Measurements from ENCODE around the gene GATAD2B. TPM values are rescaled to one million over a fixed set of nuclear protein-coding genes. Genes with fewer than 3 reads are reported as not detected.

Gene GATAD2B
- total RNA-seq, 1 donor from 2014 or later: 35.3 TPM

- ATAC-seq: no peak
- no peak for DNase-seq (ENCODE audit: missing footprints)
- intact Hi-C loops (cut with DNase I): no loop called here
Measured at GRCh38 chr1:153936011-153936802, 13.4 kb upstream of the GATAD2B start.

- intact Hi-C loops (cut with DNase I): no loop called here
- DNase-seq (ENCODE audit: missing footprints) (no peak), ATAC-seq (no peak)
Measured at GRCh38 chr1:153934746-153935145, 12.0 kb upstream of the GATAD2B start.

- DNase-seq (ENCODE audit: missing footprints): no peak
- intact Hi-C loops (cut with DNase I): no loop called here
- no peak for ATAC-seq
Measured at GRCh38 chr1:153933955-153934354, 11.2 kb upstream of the GATAD2B start.

- intact Hi-C loops (cut with DNase I): no loop called here
- DNase-seq (ENCODE audit: missing footprints) (no peak), ATAC-seq (no peak)
Measured at GRCh38 chr1:153933430-153933829, 10.7 kb upstream of the GATAD2B start.

- intact Hi-C loops (cut with DNase I): no loop called here
- ATAC-seq (no peak), DNase-seq (ENCODE audit: missing footprints) (no peak)
Measured at GRCh38 chr1:153932156-153933131, 9.7 kb upstream of the GATAD2B start.

GRCh38 chr1:153929981-153930948 lies 7.5 kb upstream of the GATAD2B start:
- ATAC-seq (no peak), DNase-seq (ENCODE audit: missing footprints) (no peak)
- intact Hi-C loops (cut with DNase I): no loop called here

- intact Hi-C loops (cut with DNase I): no loop called here
Measured at GRCh38 chr1:153929426-153929825, 6.7 kb upstream of the GATAD2B start.

GRCh38 chr1:153928791-153929341 lies 6.1 kb upstream of the GATAD2B start:
- ATAC-seq (no peak), DNase-seq (ENCODE audit: missing footprints) (no peak)
- intact Hi-C loops (cut with DNase I): no loop called here

More at GRCh38 chr1:153929426-153929825, 6.7 kb upstream of the GATAD2B start:
- ATAC-seq (no peak), DNase-seq (ENCODE audit: missing footprints) (no peak)

GRCh38 chr1:153928245-153928644 lies 5.5 kb upstream of the GATAD2B start:
- ATAC-seq (no peak), DNase-seq (ENCODE audit: missing footprints) (no peak)
- intact Hi-C loops (cut with DNase I): no loop called here

- intact Hi-C loops (cut with DNase I): no loop called here
- ATAC-seq: no peak
Measured at GRCh38 chr1:153926405-153926804, 3.6 kb upstream of the GATAD2B start.

GRCh38 chr1:153922076-153922971 lies 448 bp downstream of the GATAD2B start:
- intact Hi-C loops (cut with DNase I): no loop called here
- DNase-seq (ENCODE audit: missing footprints): no peak
- ATAC-seq: peak; percentile 23

More at GRCh38 chr1:153926405-153926804, 3.6 kb upstream of the GATAD2B start:
- no peak for DNase-seq (ENCODE audit: missing footprints)

GRCh38 chr1:153921803-153922075 lies 1.0 kb downstream of the GATAD2B start:
- DNase-seq (ENCODE audit: missing footprints) (no peak), ATAC-seq (no peak)
- intact Hi-C loops (cut with DNase I): no loop called here

- intact Hi-C loops (cut with DNase I): no loop called here
- DNase-seq (ENCODE audit: missing footprints) (no peak), ATAC-seq (no peak)
Measured at GRCh38 chr1:153921080-153921802, 1.5 kb downstream of the GATAD2B start.

GRCh38 chr1:153919876-153920852 lies 2.6 kb downstream of the GATAD2B start:
- no peak for ATAC-seq
- intact Hi-C loops (cut with DNase I): no loop called here
- DNase-seq (ENCODE audit: missing footprints): no peak

- no peak for ATAC-seq
- intact Hi-C loops (cut with DNase I): no loop called here
- DNase-seq (ENCODE audit: missing footprints): no peak
Measured at GRCh38 chr1:153916297-153916696, 6.5 kb downstream of the GATAD2B start.

- ATAC-seq: no peak
- intact Hi-C loops (cut with DNase I): no loop called here
- DNase-seq (ENCODE audit: missing footprints): no peak
Measured at GRCh38 chr1:153912349-153912748, 10.4 kb downstream of the GATAD2B start.

All from Right ventricle myocardium inferior (tissue), 1 donor.